WI38 (cell line): Measurements from ENCODE around the gene KCNK10.

Experiments used
- H3K4me3 ChIP-seq: 2 replicates; pipeline ENCODE4 v1.5.1; 2011; ENCODE audit warnings: low read depth, mild to moderate bottlenecking, control low read depth, low read length
- CTCF ChIP-seq: IDR thresholded peaks from 2 replicates; pipeline ENCODE4 v1.5.1; 2012; ENCODE audit warnings: low read depth, mild to moderate bottlenecking, control low read depth, low read length

The KCNK10 gene

DNA sequence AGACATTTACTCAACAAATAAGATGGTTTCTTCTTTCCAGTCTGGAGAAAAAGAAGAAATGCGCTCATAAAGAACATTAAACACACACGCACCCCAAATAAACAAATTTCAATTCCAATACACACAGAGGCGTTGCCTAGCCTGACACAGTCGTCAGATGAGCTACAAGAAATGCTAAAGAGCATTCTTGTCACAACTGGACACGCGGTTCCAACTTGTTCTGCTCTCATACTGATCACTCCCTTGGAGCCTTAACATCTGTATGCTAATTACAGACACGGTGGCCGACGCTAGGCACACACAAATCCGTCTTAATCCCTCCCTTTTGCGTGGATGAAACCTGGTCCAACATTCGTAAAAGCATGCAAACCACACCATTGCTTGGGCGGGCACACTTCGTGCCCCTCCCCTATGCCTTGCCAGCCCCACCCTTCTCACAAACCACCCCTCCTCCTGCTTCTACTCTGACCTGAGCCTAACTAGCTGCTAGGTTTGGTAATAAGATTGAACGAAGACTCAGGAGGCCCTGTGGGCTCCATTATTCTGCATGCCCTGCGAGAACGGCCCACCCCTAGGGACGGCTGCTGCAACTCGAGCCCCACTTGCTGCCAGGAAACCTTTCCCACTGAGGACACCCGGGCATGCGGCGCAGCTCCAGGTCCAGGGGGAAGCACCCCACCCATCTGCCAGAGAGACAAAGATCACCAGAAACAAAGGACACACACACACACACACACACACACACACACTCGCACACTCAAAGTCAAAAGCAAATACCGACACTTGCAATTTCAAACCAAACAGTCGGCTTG, 1.2 kb downstream of the KCNK10 start:
- no peak overlapping the region for H3K4me3 ChIP-seq
- no peak for TF ChIP-seq CTCF

GRCh38 chr14:88318406-88318805, 4.7 kb downstream of the KCNK10 start:
- no peak for TF ChIP-seq CTCF
- H3K4me3 ChIP-seq: no peak overlapping the region

- H3K4me3 ChIP-seq: no peak overlapping the region
- TF ChIP-seq CTCF: no peak
These were observed 6.5 kb downstream of the KCNK10 start for GRCh38 chr14:88316521-88316920.

DNA sequence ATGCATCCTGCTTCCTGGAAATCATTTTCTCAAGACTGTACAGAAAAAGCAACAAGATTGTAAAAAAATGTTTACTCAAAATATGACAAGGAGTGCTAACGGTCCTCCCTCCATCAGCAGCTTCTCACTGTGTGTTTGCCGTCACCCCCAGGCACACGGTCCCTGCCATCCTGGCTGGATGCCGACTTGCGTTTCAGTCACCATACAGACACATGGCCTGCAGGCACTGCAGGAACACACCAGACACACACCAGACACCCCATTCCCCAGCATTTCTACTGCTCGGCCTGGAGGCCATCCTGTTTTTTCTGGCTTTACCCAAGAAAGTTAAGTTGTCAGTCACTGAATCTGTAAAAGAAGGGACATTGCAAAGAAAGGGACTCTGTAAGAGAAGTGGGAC, 10.8 kb downstream of the KCNK10 start:
- no peak for TF ChIP-seq CTCF
- no peak overlapping the region for H3K4me3 ChIP-seq

DNA sequence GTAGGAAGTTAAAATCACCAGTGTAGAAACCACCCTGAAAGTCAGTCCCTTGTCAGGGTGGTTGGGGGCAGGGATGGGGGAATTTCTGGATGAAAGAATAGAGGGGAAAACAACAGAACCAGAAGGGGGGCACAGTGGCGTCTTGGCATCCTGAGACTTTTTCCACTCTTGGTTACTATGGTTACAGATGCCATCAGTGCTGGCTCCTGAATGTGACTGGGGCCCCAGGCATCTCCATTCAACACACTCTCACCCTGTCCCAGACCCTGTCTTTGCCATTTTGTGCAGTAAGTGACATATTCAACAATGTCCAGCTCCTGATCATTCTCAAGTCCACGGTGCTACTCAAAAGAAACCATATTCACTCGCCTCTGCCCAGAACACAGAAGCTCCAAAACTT, 11.3 kb downstream of the KCNK10 start:
- TF ChIP-seq CTCF: no peak
- no peak overlapping the region for H3K4me3 ChIP-seq

DNA sequence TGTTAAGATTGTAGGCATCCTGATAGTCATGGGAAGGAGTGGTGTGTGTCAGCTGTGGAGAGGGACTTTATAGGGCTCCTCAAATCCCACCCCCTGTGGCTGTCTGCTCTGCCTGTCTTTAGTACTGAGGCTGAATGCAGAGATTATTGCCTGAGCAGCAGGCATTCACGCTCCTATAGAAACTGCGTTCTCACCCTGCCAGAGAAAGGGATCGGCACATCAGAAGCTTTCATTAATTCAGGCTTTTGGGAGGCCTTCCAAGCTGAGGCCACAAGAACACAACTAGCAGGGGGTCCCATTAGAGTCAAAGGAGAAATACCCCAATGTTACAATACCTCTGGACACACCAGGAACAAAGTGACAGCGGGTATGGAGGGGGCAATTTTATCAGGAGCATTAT, 12.6 kb downstream of the KCNK10 start:
- H3K4me3 ChIP-seq: no peak overlapping the region
- TF ChIP-seq CTCF: no peak

DNA sequence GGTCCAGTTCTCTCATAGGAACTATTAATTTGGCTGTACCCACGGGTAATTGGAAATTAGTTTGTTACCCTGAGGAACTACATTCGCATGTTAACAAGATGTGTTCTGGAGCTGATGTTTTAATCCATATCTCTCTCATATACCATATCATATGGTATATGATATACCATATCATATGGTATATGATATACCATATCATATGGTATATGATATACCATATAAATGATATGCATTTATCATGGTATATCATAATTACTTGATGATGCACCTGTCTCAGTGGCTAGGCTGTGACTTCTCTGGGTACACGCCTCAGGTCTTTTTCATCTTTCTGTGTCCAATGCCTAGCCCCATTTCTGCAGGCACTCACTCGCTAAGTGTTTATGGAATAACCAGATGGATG, 13.0 kb downstream of the KCNK10 start:
- TF ChIP-seq CTCF: no peak
- no peak overlapping the region for H3K4me3 ChIP-seq
